Spleen (tissue), 7 donors: ENCODE data around the gene HTR5A.

ENCODE experiments used
- CTCF ChIP-seq, 11 experiments: fragments of 200-600 bp in 7 of 11; fragments of 450-650 bp in 4 of 11; sonication (generic) in 4 of 11; IDR thresholded peaks in 8 of 11; conservative IDR thresholded peaks in 3 of 11; 1 replicate in 7 of 11; 2 replicates in 4 of 11; pipeline versions ENCODE4 v1.4.0 to v1.8.0; 2016 to 2021; ENCODE audit warnings: antibody characterized with exemption in 11 of 11, inconsistent platforms in 4 of 11, mild to moderate bottlenecking in 1 of 11
- POLR2A ChIP-seq, 3 donors: fragments of 450-650 bp; IDR thresholded peaks; one replicate each; pipeline ENCODE4 v1.5.1; 2017; ENCODE audit warnings: antibody characterized with exemption in 3 of 3, mild to moderate bottlenecking in 1 of 3
- donor health status: DM: no; HTN: no; CAD: no; lungs with moderate emphysema.
- donor health status: DM: no; HTN: no; CAD: no.
- donor health status: DM: no; HTN: no; CAD: no.

GRCh38 chr7:155038335-155038734 is 31.8 kb upstream of the HTR5A start:
- TF ChIP-seq CTCF (IDR thresholded peaks at IDR 0.05 in 8 of 11, conservative IDR thresholded peaks at IDR 0.05 in 3 of 11) (no peak), POLR2A (IDR thresholded peaks at IDR 0.05) (no peak)
